Uterus (tissue), 2 donors: ENCODE measurements around the gene STUM.
"Not testable (repeated sequence)": the region's sequence is repeated elsewhere in the genome, so short reads cannot be mapped to it uniquely, and the experiment has no call there.

ENCODE experiments used
- CTCF ChIP-seq, 4 experiments: fragments of 200-600 bp in 2 of 4; fragments of 450-650 bp in 2 of 4; sonication (generic) in 2 of 4; IDR thresholded peaks; one replicate each; pipeline ENCODE4 v1.5.1; 2016 to 2019; ENCODE audit warnings: antibody characterized with exemption in 4 of 4, mild to moderate bottlenecking in 2 of 4, moderate library complexity in 1 of 4
- POLR2A ChIP-seq, 2 donors: fragments of 450-650 bp; IDR thresholded peaks; one replicate each; pipeline ENCODE4 v1.6.1; 2016; ENCODE audit warnings: antibody characterized with exemption in 2 of 2, mild to moderate bottlenecking in 1 of 2, moderate library complexity in 1 of 2

- TF ChIP-seq CTCF, POLR2A (IDR thresholded peaks at IDR 0.05): not testable (repeated sequence)
Measured at GRCh38 chr1:226598955-226599354, 50.4 kb downstream of the STUM start.
